ENCODE data around the gene NELFA.

Gene NELFA

GRCh38 chr4:2008921-2009650, at the start of gene NELFA:
Gene NELFA, minus strand, starts transcription at chr4:2008974. Its CDS starts 15 bp downstream, at chr4:2008959.
- TF ChIP-seq CTCF (IDR thresholded peaks at IDR 0.05) (no peak), ZFX (IDR thresholded peaks at IDR 0.05; ENCODE audit: borderline replicate concordance) (no peak)
- peak within 1 kb of the TSS; percentile 97 for H3K27ac ChIP-seq

GRCh38 chr4:2057382-2058065, 48.8 kb upstream of the NELFA start:
- H3K27ac ChIP-seq: no peak overlapping the region
- TF ChIP-seq CTCF (IDR thresholded peaks at IDR 0.05): no peak
- TF ChIP-seq ZFX (IDR thresholded peaks at IDR 0.05; ENCODE audit: borderline replicate concordance): no peak

GRCh38 chr4:2054217-2054616, 45.4 kb upstream of the NELFA start:
- no peak overlapping the region for H3K27ac ChIP-seq
- TF ChIP-seq CTCF (IDR thresholded peaks at IDR 0.05): no peak
- TF ChIP-seq ZFX (IDR thresholded peaks at IDR 0.05; ENCODE audit: borderline replicate concordance): no peak

GRCh38 chr4:2051086-2051485, 42.3 kb upstream of the NELFA start:
- no peak overlapping the region for H3K27ac ChIP-seq
- no peak for TF ChIP-seq CTCF (IDR thresholded peaks at IDR 0.05)
- TF ChIP-seq ZFX (IDR thresholded peaks at IDR 0.05; ENCODE audit: borderline replicate concordance): no peak

- no peak overlapping the region for H3K27ac ChIP-seq
- no peak for TF ChIP-seq ZFX (IDR thresholded peaks at IDR 0.05; ENCODE audit: borderline replicate concordance)
- no peak for TF ChIP-seq CTCF (IDR thresholded peaks at IDR 0.05)
Measured at GRCh38 chr4:2049811-2050210, 41.0 kb upstream of the NELFA start.

- TF ChIP-seq ZFX (IDR thresholded peaks at IDR 0.05; ENCODE audit: borderline replicate concordance) (no peak), CTCF (IDR thresholded peaks at IDR 0.05) (no peak)
- no peak overlapping the region for H3K27ac ChIP-seq
Measured at GRCh38 chr4:2049381-2049780, 40.6 kb upstream of the NELFA start.

GRCh38 chr4:2048831-2049230, 40.1 kb upstream of the NELFA start:
- TF ChIP-seq ZFX (IDR thresholded peaks at IDR 0.05; ENCODE audit: borderline replicate concordance) (no peak), CTCF (IDR thresholded peaks at IDR 0.05) (no peak)
- H3K27ac ChIP-seq: no peak overlapping the region

Data from 22Rv1 (cell line).